ENCODE data around the gene DIPK1B.

DNA sequence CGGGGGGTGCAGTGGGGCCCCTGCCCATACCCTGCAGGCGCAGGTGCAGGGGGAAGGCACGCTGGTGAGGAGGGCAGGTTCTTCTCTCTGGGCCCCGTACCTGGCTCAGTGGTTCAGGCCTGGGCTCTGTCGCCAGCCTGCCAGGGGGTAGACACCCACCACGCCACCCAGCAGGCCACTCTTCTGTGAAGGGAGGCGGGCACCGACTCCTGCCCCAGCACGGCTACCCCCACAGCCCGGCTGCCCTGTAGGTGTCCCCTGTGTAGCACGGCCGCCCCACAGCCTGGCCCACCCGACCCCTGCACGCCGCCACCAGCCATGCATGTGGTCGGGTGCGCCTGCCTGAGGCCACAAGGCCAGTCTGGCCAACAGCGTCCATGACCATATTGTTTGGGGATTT is 34.2 kb downstream of the DIPK1B start:
- TF ChIP-seq, protein P1, sequence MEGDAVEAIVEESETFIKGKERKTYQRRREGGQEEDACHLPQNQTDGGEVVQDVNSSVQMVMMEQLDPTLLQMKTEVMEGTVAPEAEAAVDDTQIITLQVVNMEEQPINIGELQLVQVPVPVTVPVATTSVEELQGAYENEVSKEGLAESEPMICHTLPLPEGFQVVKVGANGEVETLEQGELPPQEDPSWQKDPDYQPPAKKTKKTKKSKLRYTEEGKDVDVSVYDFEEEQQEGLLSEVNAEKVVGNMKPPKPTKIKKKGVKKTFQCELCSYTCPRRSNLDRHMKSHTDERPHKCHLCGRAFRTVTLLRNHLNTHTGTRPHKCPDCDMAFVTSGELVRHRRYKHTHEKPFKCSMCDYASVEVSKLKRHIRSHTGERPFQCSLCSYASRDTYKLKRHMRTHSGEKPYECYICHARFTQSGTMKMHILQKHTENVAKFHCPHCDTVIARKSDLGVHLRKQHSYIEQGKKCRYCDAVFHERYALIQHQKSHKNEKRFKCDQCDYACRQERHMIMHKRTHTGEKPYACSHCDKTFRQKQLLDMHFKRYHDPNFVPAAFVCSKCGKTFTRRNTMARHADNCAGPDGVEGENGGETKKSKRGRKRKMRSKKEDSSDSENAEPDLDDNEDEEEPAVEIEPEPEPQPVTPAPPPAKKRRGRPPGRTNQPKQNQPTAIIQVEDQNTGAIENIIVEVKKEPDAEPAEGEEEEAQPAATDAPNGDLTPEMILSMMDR (IDR thresholded peaks at IDR 0.05; ENCODE audit: borderline replicate concordance, extremely low read depth, low read length, poor library complexity, severe bottlenecking), result no peak
- no peak for TF ChIP-seq EZH2 (IDR thresholded peaks at IDR 0.05; ENCODE audit: borderline replicate concordance, low read depth, low read length, severe bottlenecking)
